T-helper 1 cell (primary cell): ENCODE results near the gene AK4.

Experiments used
- DNase-seq, 5 donors: peaks; one replicate each; pipeline ENCODE4 v3.0.0-alpha.2; 2012 to 2020

Gene AK4

GRCh38 chr1:65254320-65255034 is 106.5 kb downstream of the AK4 start:
- DNase-seq, result peak; percentile 68 to 84 (median 78)

- DNase-seq, result no peak
These were observed 107.1 kb downstream of the AK4 start for GRCh38 chr1:65255035-65255655.

DNA sequence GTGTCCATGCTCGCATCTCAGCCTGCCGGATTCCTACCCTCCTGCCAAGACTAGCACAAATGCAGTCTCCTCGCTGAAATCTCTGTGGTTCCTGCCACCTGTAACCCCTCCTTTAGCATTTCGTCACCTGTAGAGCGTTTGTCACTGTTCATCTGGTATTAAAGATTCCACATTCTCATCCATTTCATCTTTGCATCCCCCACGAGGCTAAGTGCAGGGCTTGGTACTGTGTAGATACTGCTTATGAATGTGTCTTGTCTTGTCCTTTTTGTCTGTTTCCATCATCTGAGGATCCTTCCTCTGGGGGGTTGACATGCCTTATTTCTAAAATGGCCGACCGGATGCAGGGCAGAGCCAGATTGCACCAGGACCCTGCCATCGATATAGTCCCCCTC is 107.7 kb downstream of the AK4 start:
- DNase-seq, result no peak

DNA sequence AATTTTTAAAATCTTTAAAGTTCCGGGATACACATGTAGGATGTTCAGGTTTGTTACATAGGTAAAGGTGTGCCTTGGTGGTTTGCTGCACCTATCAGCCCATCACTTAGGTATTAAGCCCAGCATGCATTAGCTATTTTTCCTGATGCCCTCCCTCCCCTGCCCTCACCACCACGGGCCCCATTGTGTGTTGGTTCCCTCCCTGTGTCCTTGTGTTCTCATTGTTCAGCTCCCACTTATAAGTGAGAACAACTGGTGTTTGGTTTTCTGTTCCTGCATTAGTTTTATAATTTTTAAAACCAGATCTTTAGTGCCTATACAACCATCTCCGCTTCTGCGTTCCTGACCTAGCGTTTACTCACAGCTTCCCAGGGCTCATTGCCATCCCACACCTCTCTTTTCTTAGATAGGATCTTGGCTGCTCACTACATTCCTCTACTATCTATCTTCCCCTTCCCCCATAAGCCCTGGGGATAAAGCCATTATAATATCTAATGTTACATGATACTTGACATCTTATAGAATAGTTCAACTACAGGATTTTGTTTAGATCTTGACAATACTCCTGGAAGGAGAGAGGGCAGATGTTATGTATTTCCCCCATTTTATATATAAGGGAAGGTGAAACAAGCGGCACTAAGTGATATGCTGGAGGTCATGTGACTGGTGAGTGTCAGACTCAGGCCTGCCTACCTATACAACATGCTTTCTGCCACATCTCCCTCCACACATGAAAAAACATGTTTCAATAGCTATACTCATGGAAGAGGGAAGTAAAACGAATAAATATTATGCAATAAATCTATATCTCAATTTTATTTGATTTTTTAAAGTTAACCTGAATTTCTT is 109.1 kb downstream of the AK4 start:
- DNase-seq, result no peak

DNA sequence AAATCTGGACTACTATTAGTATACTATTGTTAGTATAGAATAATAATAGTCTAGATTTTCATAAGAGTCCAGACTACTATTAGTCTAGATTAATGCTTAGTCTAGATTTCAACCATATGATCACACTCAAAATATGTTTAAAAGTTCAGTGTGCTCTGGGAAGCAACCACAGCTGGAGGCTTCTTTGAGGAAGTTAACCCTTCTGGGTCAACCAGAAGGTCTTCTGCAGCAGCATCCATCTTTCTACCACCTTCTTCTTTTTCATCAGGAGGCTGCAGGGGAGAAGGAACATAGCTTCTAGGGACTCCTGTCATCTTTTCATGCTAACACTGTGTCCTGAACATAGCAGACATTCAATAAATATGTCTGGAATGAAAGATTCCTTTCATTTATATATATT is 110.1 kb downstream of the AK4 start:
- no peak for DNase-seq

DNA sequence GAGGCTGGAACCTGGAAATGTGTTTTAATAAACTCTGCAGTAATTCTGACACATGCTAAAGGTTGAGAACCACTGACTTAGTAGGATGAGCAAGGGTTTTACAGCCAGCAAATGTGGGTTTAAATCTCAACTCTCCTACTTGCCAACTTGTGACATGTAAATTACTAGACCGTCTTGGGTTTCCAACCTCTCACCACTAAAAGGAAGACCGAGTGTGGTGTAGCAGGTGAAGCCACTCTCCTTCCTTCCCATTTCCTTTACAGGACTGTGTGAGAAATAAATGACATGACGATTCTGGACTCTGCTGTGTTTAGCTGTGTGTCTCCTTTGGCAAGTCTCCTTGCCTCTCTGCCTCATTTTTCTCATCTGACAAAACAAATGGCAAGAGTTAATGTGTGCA is 111.8 kb downstream of the AK4 start:
- DNase-seq, result no peak

- DNase-seq, result peak in 1 of 5 donors; percentile 43
These were observed 113.0 kb downstream of the AK4 start for GRCh38 chr1:65260851-65261473.

GRCh38 chr1:65263286-65263685 is 115.3 kb downstream of the AK4 start:
- no peak for DNase-seq

DNA sequence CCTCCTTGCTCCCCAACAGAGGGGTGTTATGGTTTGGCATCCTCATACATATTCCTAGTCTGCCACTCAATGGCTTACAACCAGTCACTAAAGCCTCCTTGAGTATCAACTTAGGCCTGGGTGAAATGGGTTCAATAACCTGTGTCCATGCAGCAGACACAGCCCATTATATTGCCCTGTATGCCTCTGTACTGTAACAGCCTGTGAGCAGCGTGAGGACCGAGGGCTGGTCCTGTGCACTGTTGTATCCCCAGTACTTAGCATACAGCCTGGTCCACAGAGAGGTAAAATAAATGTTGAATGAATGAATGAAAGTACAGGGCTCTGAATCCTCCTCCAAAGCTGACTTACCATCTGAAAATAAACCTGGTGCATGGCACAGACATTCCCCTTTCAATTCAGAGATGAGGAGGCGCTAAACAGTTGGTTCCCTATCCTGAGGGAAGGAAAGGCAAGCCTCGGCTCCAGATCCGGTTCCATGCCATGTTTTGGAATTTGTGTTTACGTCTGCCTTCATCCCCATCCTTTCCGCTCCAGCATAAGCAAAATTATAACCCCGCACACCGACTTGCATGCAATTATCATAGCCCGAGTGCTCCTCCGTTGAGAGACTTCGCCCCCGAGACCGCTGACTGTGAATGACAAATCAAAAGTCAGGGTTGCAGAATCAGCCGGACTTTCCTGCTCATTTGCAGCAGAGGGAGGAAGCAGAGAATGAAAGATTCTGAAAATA is 116.4 kb downstream of the AK4 start:
- DNase-seq, result no peak

DNA sequence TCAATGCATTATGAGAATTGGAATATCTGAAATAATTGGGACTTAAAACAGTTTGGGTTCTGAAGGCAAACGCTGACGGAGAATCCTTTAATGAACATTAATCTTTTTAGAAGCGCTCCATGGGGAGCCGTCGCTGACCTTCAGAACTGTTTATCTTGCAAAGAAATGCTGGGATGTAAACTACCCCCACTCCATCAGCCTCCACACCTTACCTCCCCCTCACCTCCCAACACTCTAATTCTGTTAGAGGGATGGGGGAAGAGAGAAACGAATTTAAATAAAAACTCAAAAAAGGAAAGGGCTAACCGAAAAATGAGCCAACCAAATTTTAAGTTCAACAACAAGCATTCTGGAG is 117.3 kb downstream of the AK4 start:
- DNase-seq, result no peak

GRCh38 chr1:65265651-65266351 is 117.8 kb downstream of the AK4 start:
- peak; percentile 10 to 45 (median 15) for DNase-seq

- no peak for DNase-seq
These were observed 118.5 kb downstream of the AK4 start for GRCh38 chr1:65266476-65266875.

GRCh38 chr1:65267271-65267670 is 119.3 kb downstream of the AK4 start:
- DNase-seq, result no peak

- no peak for DNase-seq
These were observed 119.7 kb downstream of the AK4 start for GRCh38 chr1:65267683-65268082.

GRCh38 chr1:65269612-65270011 is 121.6 kb downstream of the AK4 start:
- DNase-seq, result no peak

DNA sequence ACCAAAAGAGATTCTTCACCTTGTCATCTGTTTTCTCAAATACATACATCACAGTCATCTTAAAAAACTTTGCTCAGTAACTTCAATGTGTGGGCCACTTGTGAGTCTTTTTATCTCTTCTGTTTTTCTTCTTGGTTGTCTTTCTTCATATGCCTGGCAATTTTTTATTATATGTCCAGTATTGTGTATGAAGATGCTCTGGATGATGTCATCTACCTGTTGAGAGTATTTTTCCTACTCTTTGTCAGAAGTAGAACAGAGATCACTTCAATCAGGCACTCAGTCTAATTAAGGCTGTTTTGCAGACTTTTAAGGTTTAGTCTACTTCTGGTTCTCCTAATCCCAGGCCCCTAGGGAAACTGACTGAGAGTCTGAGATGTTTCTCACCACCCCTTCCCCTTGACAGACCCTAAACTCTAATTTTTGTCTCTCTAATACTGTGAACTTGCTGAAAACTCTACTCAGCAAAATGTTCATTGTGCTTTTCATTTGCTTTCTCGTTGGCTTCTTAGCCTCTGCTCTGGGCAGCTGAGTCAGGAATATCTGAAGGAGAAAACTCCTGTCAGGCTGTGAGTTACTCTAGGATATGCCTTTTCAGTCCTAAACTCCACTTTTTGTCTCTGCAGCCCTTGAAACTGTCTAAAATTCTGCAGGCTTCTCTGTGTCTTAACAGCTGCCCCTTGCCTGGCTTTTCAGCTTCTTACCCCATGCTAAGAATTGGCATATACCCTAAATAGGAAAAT is 128.4 kb downstream of the AK4 start:
- DNase-seq, result no peak

DNA sequence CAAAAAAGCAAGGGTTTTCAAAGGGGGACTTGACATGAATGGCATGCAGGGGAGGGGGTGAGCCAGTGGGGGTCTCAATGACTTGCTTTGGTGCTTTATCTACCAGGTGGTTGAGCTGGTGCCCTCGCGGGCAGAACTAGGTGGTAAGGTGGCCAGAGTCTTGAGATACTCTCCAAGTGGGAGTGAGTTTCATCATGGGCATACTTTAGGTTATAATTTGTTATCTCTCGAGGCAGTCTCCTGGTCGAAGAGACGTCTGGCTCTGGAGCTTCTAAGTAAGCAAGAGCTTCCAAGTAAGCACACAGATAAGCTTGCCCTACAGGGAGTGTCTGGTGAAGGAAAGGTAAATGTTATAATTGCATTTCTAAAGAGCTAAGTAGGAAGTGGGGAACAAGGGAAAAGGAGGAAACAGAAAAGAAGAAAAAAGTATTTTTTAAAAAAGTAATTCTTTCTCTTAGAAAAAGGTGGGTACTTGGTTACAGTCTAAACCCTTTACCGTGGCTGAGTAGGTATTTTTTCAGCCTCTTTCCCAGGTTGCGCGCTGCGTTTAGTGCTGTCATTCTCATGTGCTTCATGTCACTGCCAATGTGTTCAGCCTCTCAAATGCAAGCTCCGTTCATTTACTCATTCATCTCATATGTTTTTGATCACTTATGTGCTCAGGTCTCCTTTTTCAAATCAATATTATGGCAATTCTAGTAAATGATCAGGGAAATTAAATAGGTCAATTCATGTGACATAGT is 129.8 kb downstream of the AK4 start:
- DNase-seq, result no peak

DNA sequence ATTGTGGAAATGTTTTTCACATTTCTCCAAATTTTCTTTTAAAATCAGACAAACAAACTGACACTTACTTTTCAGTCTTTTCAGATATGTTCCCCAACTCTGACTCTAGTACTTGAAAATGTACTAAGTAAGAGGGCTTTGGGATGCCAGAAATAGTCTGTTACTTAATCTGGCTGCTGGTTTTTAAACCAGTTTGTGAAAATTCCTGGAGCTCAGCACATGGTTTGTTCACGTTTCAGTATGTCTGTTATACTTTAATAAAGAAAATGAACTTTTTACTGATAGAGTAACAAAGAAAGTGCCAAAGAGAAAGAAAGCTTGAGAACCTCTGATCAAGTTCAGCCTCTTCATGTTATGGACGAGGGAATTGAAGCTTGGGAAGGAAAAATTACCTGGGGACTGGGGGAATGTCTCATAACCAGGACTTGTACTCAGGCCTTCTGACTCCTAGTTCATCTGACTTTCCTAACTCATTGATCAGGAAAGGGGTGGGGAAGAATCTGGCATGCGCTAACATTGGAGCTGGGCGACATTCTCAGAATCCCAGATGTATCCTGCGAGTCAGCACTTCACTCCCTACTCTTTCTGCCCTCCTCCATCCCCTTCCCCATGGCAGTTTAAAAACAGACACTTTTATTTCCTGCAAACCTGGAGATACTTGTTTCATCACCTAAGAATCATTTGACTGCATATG is 130.5 kb downstream of the AK4 start:
- DNase-seq, result no peak

GRCh38 chr1:65279070-65279779 is 131.2 kb downstream of the AK4 start:
- no peak for DNase-seq
